Activated CD4-positive, alpha-beta memory T cell treated with anti-CD3 and anti-CD28 coated beads for 36 hours (primary cell): ENCODE data around the gene UBE3D. TPM values are rescaled to one million over a fixed set of nuclear protein-coding genes. Genes with fewer than 3 reads are reported as not detected.
"Not testable (repeated sequence)": the region's sequence is repeated elsewhere in the genome, so short reads cannot be mapped to it uniquely, and the experiment has no call there.

Source experiments
- CTCF ChIA-PET: fragments of 350-600 bp; sonication (Branson Sonifier 250); formaldehyde crosslinking; loops from one replicate; lab custom pipeline; 2021; ENCODE audit warnings: antibody characterized with exemption, inconsistent platforms; lab: Charles Lee
- POLR2A ChIA-PET: fragments of 350-600 bp; sonication (Branson Sonifier 250); formaldehyde crosslinking; loops from one replicate; lab custom pipeline; 2021; ENCODE audit warnings: antibody characterized with exemption; lab: Charles Lee
- DNase-seq: peaks from one replicate; pipeline ENCODE4 v3.0.0-alpha.2; 2020
- H3K27ac Mint-ChIP-seq: one replicate; pipeline ENCODE4 v1.8.0; 2021; ENCODE audit warnings: mixed read lengths
- H3K27me3 Mint-ChIP-seq: one replicate; pipeline ENCODE4 v1.8.0; 2021; ENCODE audit warnings: mixed read lengths
- H3K36me3 Mint-ChIP-seq: one replicate; pipeline ENCODE4 v1.8.0; 2021; ENCODE audit warnings: mixed read lengths
- H3K4me1 Mint-ChIP-seq: one replicate; pipeline ENCODE4 v1.8.0; 2021; ENCODE audit warnings: low read depth, mixed read lengths
- H3K4me3 Mint-ChIP-seq: one replicate; pipeline ENCODE4 v1.8.0; 2021; ENCODE audit warnings: mild to moderate bottlenecking, mixed read lengths
- H3K9me3 Mint-ChIP-seq: one replicate; pipeline ENCODE4 v1.8.0; 2021; ENCODE audit warnings: mixed read lengths
- intact Hi-C: fragments of 100-400 bp; cut with micrococcal nuclease; formaldehyde crosslinking; loops from one replicate; pipeline ENCODE4 v1.15.1; 2023
- total RNA-seq, 2 experiments: library from RNA; stranded (reverse); gene quantifications; one replicate each; pipeline ENCODE4 v1.2.3, GENCODE V29; 2021

UBE3D gene
- total RNA-seq, 2 experiments from 2014 or later, result 5.2 to 6.3 TPM

DNA sequence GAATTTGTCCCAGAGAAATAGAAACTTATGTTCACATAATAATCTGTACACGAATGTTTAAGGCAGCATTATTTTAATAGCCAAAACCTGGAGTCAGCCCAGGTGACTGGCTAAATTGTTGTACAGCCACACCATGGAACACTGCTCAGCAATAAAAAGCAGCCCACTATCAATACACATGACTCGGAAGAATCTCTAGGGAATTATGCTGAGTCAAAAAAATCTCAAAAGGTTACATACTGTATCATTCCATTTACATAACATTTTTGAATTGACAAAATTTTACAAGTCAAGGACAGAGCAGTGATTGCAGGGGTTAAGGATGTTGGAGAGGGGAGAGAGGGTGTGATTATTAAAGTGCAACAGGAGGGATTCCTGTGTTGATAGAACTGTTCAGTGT, 163.4 kb downstream of the UBE3D start:
- no peaks in the 10 kb centered on the region for H3K9me3 Mint-ChIP-seq
- no peaks in the 10 kb centered on the region for H3K4me1 Mint-ChIP-seq
- peaks cover 3% of the 10 kb centered on the region for H3K36me3 Mint-ChIP-seq
- ChIA-PET POLR2A (no interaction called here), CTCF (interaction anchor here (0.7 kb wide), 1 partner anchor 171 kb away, joined by 4 read pairs; no protein-coding TSS in a partner anchor)
- H3K27ac Mint-ChIP-seq, result no peak overlapping the region
- no peak for DNase-seq
- intact Hi-C loops, result no loop called here
- H3K27me3 Mint-ChIP-seq, result no peaks in the 10 kb centered on the region
- no peak overlapping the region for H3K4me3 Mint-ChIP-seq

DNA sequence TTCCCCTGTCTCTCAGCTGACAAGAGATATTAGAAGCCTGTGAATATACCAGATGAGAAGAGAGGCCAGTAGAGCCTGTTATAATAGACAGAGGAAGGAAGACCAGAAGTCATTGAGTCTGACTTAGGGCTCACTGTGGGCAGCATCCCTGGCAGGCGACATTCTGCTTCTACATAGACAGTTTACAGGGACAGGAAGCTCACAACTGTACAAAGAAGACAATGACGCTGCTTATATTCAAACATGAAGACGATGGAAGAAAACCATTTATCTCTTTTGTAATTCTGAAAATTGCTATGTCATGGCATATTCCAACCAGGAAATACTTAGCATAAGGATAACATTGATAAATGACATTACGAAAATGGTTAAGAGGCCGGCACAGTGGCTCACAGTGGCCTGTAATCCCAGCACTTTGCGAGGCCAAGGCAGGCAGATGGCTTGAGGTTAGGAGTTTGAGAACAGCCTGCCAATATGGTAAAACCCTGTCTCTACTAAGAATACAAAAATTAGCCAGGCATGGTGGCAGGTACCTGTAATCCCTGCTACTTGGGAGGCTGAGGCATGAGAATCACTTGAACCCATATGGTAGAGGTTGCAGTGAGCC, 170.9 kb downstream of the UBE3D start:
- no peak overlapping the region for H3K4me3 Mint-ChIP-seq
- POLR2A ChIA-PET, result no interaction called here
- DNase-seq, result no peak
- CTCF ChIA-PET, result no interaction called here
- no peaks in the 10 kb centered on the region for H3K4me1 Mint-ChIP-seq
- no peaks in the 10 kb centered on the region for H3K9me3 Mint-ChIP-seq
- H3K27ac Mint-ChIP-seq, result no peak overlapping the region
- H3K27me3 Mint-ChIP-seq, result no peaks in the 10 kb centered on the region
- intact Hi-C loops, result no loop called here
- peaks cover 17% of the 10 kb centered on the region for H3K36me3 Mint-ChIP-seq

DNA sequence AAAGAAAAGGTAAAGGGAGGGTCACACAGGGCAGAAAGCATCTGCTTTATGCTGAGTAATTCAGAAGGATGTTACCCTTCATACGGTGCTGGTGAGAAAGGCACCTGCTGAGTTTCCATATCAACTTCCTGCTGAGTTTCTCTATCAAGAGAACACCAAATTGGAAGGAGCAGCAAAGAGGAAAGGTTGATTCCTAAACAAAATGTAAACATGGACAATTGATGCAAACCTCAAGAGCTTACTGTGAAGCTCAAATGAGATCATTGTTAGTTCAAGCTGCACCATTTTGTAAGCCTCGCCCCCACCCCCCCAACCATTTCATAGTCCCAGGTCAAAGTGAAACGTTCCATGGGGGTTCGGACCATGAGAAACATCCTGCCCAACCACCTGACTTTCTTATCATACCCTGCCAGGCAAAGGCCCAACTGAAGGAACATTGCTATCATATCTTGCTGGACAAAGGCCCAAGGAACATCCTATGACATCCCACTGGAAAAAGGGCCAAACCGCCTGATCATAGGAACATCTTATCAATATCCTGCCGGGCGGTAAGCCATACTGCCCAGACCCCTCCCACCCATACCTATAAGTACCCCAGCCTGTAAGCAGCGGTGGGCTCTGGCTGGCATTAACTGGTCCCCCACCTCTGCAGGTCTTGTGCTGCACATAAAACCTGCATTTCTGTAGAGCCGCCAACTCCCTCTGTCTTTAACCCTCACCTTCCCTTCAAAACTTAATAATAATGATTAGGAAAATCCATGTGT, 171.6 kb downstream of the UBE3D start:
- ChIA-PET POLR2A (interaction anchor here (0.5 kb wide), 1 partner anchor 311 kb away, joined by 3 read pairs; no protein-coding TSS in a partner anchor), CTCF (no interaction called here)
- H3K9me3 Mint-ChIP-seq, result no peaks in the 10 kb centered on the region
- no peak overlapping the region for H3K4me3 Mint-ChIP-seq
- no peaks in the 10 kb centered on the region for H3K27me3 Mint-ChIP-seq
- no peak overlapping the region for H3K27ac Mint-ChIP-seq
- intact Hi-C loops, result no loop called here
- no peaks in the 10 kb centered on the region for H3K4me1 Mint-ChIP-seq
- H3K36me3 Mint-ChIP-seq, result peaks cover 17% of the 10 kb centered on the region
- no peak for DNase-seq

DNA sequence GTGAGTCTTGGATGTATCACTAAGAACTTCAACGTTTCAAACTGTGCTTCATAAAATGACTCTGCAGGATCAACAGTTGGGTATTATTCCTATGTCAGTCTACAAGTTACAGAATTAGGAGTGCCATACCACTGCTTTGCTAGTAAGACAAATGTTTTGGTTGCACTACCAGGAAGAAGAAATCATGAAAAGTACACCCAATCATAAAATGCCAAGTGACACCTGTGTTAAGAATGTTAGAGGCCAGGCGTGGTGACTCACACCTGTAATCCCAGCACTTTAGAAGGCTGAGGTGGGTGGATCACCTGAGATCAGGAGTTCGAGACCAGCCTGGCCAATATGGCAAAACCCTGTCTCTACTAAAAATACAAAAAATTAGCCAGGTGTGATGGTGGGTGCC, 174.1 kb downstream of the UBE3D start:
- peaks cover 14% of the 10 kb centered on the region for H3K36me3 Mint-ChIP-seq
- H3K27ac Mint-ChIP-seq, H3K4me1 Mint-ChIP-seq, intact Hi-C loops, CTCF ChIA-PET, DNase-seq, H3K4me3 Mint-ChIP-seq, H3K27me3 Mint-ChIP-seq, H3K9me3 Mint-ChIP-seq, POLR2A ChIA-PET: not testable (repeated sequence)

DNA sequence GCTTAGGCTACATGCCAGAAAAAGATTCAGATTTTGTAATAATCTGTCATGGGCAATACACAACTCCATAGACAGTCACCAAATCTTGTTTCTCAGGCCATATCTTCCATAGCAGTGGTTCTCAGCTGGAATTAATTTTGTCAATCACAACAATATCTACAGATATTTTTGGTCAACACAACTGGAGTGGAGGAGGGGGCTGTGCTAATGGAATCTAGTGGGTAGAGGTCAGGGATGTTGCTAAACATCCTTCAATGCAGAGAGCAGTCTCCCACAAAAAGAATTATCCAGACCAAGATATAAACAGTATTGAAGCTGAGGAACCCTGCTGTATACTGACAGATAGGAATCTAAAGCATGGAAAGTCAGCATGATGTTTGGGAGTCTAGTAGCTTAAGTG, 174.6 kb downstream of the UBE3D start:
- intact Hi-C loops, result no loop called here
- DNase-seq, result no peak
- Mint-ChIP-seq H3K27me3 (no peaks in the 10 kb centered on the region), H3K27ac (no peak overlapping the region), H3K36me3 (peaks cover 13% of the 10 kb centered on the region), H3K9me3 (no peaks in the 10 kb centered on the region), H3K4me3 (no peak overlapping the region), H3K4me1 (no peaks in the 10 kb centered on the region)
- ChIA-PET POLR2A (no interaction called here), CTCF (no interaction called here)

DNA sequence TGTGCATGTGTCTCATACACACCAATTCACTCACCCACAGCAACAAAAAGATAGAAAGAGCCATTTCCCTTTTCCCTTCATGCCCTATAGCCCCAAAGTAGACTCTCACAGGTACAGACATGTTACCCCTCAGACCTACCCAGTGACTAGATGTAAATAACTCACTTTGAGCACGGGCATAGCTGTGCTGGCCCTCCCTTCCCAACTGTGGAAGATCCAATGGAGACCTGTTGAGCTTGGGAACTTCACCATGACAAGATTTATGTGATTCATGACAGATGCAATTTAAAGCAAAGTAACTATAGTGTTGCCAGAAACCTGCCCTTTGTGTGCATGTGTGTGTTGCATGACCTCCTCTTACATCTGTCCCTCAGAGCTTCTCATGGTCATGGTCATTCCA, 175.4 kb downstream of the UBE3D start:
- Mint-ChIP-seq H3K27ac (no peak overlapping the region), H3K9me3 (no peaks in the 10 kb centered on the region), H3K4me1 (no peaks in the 10 kb centered on the region), H3K27me3 (no peaks in the 10 kb centered on the region), H3K36me3 (peaks cover 13% of the 10 kb centered on the region), H3K4me3 (no peak overlapping the region)
- intact Hi-C loops, result no loop called here
- POLR2A ChIA-PET, result no interaction called here
- CTCF ChIA-PET, result no interaction called here
- DNase-seq, result no peak

DNA sequence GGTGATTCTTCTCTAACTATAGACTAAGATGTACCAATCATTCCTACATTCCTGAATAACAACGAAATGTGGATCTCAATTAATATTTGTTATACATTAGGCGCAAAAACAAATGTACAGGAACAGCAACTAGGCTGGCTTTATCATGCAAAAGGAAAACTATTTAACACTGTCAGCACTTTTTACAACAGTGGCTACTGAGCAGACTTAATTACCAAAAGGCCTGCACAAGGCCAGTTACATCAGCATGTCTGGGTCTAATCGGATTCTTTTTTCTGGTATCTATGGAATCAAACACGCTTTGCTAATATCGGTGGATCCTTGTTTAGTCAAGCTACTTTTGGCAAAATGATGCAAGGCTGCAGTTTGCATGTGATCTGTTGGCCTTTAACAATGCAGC, 176.5 kb downstream of the UBE3D start:
- Mint-ChIP-seq H3K4me1 (no peaks in the 10 kb centered on the region), H3K27me3 (no peaks in the 10 kb centered on the region), H3K9me3 (no peaks in the 10 kb centered on the region), H3K36me3 (peaks cover 8% of the 10 kb centered on the region), H3K27ac (no peak overlapping the region), H3K4me3 (no peak overlapping the region)
- intact Hi-C loops, result no loop called here
- ChIA-PET POLR2A (no interaction called here), CTCF (no interaction called here)
- no peak for DNase-seq

DNA sequence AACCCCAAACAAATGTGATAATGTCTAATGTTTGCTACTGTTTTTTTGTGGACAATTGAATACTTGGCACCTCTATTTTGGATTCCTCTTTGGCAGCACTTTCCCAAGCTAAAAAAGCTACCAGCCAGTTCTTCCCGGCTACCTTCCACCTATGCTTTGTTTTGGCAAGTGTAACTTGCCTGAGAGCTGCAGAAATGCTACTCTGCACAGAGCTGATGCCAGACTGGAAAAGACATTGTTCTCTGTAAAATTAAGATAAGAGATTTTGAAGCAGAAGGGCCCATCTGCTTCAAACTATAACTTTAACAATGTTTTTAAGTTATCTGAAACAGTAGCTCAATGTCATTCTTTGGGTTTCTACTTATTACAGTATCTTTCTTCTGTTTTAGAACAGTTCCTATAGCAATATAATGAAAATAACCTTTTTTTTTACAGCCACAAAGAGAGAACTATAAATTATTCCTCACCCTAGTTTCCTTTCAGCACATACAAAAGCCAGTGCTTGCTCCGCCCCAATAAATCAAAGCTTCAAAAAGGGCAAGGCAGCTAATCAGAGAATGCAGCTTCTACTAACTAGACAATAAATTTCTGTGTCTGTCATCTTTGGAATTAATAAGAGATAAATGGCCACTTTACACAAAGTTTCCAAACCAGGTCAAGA, 183.1 kb downstream of the UBE3D start:
- Mint-ChIP-seq H3K27me3 (no peaks in the 10 kb centered on the region), H3K4me3 (no peak overlapping the region), H3K27ac (no peak overlapping the region), H3K4me1 (no peaks in the 10 kb centered on the region), H3K9me3 (no peaks in the 10 kb centered on the region), H3K36me3 (no peaks in the 10 kb centered on the region)
- CTCF ChIA-PET, result no interaction called here
- intact Hi-C loops, result no loop called here
- POLR2A ChIA-PET, result no interaction called here
- DNase-seq, result no peak

DNA sequence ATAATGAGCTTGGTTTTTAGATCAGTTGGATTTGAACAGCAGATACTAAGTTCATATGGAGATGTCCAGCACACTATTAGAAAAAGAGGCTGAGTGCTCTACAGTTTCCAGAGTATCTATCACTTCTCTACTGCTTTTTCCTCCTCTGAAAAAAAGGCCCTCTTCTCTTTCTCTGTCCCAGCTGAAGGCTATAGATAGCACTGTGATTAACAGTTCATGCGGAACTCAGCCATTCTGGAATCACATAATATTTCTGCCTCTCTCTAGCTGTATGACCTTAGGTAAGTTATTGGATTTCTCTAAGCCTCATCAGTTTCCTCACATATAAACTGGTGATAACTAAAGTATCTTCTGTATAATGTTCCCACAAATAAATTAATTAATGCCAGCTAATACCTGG, 184.1 kb downstream of the UBE3D start:
- ChIA-PET CTCF (no interaction called here), POLR2A (no interaction called here)
- H3K9me3 Mint-ChIP-seq, result no peaks in the 10 kb centered on the region
- no peak overlapping the region for H3K27ac Mint-ChIP-seq
- no peak overlapping the region for H3K4me3 Mint-ChIP-seq
- H3K27me3 Mint-ChIP-seq, result no peaks in the 10 kb centered on the region
- H3K36me3 Mint-ChIP-seq, result no peaks in the 10 kb centered on the region
- no peaks in the 10 kb centered on the region for H3K4me1 Mint-ChIP-seq
- intact Hi-C loops, result no loop called here
- DNase-seq, result no peak

DNA sequence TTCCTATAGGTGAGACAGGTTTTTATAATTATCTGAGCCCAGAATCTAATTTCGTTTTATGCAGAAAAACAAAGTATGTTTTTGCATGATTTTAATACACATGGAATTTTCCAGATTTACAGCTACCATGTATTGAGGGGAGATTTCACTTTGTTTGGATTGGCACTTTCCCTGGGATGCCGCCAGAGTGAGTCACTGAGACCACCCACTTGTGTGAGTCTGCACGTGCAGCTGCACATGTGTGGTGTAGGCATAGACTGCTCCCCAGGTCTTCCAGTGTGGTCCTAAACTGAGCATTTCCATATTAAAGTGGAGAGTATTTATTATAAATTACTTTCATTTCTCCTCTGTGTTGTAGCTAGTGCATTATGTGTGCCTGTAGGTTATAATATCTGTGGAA, 186.8 kb downstream of the UBE3D start:
- Mint-ChIP-seq H3K9me3 (no peaks in the 10 kb centered on the region), H3K4me3 (no peak overlapping the region)

DNA sequence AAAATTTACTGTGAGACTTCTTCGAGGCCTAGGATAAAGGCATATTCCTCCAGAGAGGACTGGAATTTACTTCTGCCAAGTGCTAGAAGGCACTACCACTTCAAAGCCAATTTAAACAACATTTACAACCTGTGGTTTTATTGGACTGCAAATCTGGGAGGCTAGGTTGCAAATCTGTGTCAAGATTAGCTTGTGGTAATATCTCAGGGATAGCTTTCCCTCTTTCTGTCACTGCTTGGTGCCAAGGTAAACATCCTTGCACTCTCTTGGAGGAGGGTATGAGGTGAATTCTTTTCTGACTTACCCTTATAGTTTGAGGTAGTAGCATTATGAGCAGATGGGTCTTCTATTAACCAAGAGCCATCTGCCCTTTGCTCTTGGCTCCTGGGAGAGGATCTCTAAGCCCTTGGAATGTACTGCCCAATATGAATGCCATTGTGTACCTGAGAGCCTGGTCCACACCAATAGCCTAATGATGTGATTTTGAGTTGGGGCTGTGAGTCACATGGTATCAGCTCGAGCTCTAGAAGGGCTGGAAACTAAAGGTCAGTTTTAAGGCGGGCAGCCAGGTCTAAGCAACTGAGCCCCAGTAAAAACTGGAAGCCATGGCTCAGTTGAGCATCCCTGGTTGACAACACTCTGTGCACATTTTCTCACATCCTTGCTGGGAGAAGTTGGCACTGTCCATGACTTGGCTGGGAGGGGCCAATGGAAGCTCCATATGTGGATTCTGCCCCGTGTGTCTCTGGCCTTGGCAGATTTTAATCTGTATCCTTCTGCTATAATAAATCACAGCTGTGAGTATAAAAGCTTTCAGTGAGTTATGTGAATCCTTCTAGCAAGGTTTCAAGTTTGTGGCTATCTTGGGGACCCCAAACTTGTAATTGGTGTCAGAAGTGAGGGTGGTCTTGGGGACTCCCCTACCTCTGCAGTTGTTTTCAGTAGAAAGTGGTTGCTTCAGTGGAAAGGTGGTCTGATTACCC, 188.1 kb downstream of the UBE3D start:
- CTCF ChIA-PET, result no interaction called here
- Mint-ChIP-seq H3K4me1 (no peaks in the 10 kb centered on the region), H3K9me3 (no peaks in the 10 kb centered on the region), H3K4me3 (no peak overlapping the region), H3K36me3 (no peaks in the 10 kb centered on the region), H3K27me3 (no peaks in the 10 kb centered on the region), H3K27ac (no peak overlapping the region)
- intact Hi-C loops, result no loop called here
- DNase-seq, result no peak
- POLR2A ChIA-PET, result interaction anchor here (0.6 kb wide), 1 partner anchor 74 kb away, joined by 3 read pairs; no protein-coding TSS in a partner anchor

More for the DNA sequence above, 186.8 kb downstream of the UBE3D start:
- no peak for DNase-seq
- ChIA-PET POLR2A (no interaction called here), CTCF (no interaction called here)
- H3K27me3 Mint-ChIP-seq, result no peaks in the 10 kb centered on the region
- no peaks in the 10 kb centered on the region for H3K36me3 Mint-ChIP-seq
- H3K27ac Mint-ChIP-seq, result no peak overlapping the region
- H3K4me1 Mint-ChIP-seq, result no peaks in the 10 kb centered on the region
- intact Hi-C loops, result no loop called here
